NCI-H2081 (cell line): Measurements from ENCODE around the gene TACR1.
A peak's percentile ranks its signal among the peaks of the same experiment; 100 is the strongest.
"Not testable (repeated sequence)": the region's sequence is repeated elsewhere in the genome, so short reads cannot be mapped to it uniquely, and the experiment has no call there.

Experiments used
- DNase-seq, 2 experiments: peaks; one replicate each; lab custom pipeline; 2025; lab: John Stamatoyannopoulos, UW

Gene TACR1

DNA sequence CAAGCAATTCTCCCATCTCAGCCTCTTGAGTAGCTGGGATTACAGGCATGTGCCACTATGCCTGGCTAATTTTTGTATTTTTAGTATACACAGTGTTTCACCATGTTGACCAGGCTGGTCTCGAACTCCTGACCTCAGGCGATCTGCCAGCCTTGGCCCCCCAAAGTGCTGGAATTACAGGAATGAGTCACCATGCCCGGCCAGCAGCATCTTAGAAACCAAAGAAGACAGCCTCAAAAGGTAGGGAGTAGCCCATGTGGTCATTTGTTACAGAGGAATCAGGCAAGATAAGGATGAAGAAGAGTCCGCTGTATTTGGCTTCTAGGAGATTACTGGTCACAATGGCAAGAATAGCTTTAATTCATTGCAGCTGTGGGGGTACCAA lies 53.1 kb downstream of the TACR1 start:
- DNase-seq = not testable (repeated sequence)

DNA sequence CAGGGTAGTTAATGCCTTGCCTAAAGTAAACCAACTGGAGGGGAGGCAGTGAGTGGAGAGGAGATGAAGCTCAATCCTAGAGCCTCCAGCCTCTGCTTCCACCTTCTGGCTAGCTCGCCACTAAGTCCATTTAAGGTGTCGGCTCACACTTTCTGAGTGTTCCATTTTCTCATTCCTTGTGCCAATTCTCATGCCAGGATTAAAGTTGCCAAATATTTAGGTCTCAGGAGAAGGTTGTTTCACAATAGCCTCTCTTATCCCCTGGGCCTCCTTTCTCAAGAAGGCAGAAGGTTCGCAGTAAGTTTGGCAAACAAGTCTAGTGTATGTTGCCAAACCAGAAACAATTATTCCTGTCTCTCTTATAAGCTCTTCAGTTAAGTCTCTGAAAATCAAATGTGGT lies 57.2 kb downstream of the TACR1 start:
- no peak for DNase-seq

DNA sequence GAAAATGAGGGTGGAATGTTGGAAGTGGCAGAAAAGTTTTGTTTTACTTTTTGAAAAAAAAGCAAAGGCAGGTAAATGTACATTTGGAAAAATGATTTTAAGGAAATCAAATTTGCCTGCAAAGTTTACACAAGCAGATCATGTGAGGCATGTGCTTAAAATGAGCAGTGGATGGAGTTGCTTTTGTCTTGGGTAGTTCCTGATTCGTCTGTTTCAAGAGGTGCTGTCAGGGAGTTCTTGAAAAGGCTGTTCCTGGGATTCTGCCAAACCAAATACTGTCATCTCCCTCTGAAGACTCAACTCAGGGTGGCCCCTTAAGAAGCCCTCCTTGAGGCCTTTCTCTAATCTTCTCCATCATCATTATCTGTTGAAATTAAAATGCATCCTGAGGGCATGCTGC lies 59.0 kb downstream of the TACR1 start:
- no peak for DNase-seq

DNA sequence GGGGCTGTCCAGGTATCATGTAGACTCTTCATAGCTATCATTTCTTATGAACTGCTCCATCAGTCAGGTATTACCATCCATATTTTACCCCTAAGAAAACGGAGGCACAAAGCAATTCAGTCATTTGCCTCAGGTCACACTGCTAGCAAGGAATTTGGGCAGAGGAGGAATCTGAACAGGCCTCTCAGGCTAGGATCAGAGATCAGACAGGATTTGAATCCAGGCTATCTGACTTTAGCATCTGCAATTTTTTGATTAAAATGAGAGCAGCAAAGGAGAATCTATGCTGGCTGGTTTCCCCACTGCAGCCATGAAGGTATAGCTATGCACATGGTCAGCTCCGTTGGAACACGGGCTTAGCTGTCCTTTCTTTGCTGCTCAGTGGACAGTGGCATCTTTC lies 60.1 kb downstream of the TACR1 start:
- no peak for DNase-seq

DNA sequence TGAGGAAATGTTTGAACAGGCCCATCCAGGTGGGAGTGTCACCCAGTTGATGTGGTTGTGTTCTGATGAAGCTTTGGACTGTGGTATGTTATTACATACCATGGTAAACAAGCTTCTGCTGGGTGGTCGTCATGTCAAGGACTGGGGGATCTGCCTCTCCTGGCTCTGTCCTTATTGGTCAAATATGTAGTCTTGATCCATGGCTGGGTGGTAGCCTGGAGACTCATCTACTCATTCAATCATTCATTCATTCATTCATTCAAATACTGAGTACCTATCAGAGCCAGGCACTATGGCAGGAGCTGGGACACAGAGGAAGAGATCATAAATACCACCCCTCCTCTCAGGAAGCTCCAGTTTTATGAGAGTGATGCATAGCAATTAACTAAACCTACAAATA lies 60.8 kb downstream of the TACR1 start:
- no peak for DNase-seq

DNA sequence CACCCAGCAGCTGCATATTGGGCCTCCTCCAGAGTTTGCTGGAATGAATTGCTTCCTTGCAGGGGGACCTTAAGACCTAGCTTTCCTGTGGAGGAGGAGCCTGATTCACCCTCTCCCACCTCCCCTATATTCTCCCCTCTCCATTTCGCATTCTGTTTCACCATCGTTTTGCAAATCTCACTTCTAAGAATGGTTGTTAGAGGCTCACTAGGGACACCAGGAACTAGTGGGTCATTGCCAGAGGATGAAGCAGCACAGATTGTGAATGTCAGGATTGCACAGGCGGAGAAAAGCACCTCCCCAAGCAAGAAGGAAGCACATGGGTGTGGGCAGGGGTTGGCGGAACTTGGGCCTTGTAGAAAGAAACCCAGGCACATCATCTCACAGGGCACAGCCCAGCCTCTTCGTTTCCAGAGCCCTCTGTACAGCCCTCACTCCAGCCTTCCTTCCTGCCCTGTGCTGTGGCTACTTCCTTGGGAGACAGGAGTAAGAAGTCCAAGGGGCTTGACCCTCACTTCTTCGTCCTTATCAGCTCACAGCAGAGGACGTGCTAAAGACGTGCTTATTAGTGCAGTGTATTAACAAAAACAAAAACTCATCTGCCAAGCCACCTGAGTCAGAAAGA lies 63.4 kb downstream of the TACR1 start:
- DNase-seq = no peak

DNA sequence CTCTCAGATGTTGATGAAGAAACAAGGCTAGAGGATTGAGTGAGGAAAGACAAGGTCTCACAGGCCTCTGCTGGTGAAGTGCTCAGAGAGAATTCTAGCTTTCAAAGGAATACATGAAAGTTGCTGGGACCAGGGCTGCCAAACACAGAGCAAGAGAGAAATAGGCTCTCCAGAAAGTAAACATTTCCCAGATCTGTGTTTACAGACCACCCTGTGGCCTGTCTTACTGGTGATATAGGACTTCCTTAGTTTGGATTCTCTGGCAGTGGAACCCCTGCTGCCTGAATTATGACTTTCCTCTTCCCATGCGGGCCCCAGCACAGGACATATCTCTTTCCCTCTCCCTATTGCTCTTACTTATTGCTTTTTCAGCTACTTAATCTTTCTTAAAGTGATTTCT lies 64.5 kb downstream of the TACR1 start:
- DNase-seq = peak in 1 of 2 experiments; percentile 38

DNA sequence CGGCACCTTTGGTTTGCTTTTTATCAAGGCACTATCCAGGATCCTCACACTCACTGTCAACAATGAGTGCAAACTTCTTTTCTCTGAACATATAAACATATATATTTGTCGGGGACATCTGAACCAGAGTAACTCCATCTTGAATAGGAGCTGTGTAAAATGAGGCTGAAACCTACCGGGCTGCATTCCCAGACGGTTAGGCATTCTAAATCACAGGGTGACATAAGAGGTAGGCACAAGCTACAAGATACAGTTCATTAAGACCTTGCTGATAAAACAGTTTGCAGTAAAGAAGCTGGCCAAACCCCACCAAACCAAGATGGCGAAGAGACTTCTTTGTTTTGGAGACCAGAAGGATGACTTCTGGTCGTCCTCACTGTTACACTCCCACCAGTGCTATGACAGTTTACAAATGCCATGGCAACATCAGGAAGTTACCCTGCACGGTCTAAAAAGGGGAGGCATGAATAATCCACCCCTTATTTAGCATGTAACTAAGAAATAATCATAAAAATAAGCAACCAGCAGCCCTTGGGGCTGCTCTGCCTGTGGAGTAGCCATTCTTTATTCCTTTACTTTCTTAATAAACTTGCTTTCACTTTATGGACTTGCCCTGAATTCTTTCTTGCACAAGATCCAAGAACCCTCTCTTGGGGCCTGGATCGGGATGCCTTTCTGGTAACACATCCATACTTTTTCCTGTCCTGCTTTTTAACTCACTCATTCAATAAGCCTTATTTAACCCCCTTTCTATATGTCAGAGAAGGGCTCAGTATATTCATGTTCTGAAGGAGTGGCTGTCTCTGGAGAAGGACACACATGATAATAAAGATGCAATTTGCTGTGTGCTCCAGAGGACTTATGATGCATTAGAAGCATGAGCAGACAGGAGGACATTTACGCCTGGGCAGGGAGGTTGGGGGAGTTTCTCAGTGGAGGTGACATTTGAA lies 65.4 kb downstream of the TACR1 start:
- no peak for DNase-seq

DNA sequence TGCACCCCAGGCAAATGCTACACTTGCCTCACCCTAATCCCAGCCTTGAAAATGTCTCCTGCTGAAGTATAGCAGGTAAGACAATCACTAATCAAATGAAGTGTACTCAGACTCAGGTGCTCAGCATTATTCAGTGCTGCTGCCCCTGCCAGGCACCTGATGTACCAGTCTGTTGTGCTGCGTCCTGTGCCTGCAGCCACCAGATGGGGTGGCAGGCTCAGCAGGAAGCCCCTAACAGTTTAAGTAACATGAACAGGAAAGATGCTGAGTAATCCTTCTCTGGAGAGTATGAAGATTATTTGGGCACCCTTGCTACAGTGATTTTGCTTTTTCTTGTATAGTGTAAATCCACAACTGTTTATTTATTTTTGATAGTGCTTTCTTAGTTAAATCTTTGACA lies 69.1 kb downstream of the TACR1 start:
- DNase-seq = no peak

DNA sequence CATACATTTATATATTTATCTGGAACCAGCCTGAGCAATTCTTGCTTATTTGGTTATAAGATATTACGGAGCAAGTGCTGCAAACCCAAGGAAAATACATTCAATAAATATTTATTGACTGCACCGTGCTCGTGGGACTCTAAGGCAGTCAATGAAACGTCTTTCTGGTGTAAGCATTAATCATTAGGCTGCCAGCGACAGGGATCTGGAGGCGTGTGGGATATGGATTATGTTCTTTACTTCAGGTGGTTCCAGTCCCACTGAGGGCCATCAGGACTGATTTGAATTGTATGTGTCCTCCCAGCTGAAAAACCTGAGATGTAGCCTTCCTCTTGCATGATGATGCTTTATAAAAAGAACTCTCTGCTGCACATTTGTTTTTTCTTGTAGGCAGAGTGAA lies 75.4 kb downstream of the TACR1 start:
- DNase-seq = no peak

DNA sequence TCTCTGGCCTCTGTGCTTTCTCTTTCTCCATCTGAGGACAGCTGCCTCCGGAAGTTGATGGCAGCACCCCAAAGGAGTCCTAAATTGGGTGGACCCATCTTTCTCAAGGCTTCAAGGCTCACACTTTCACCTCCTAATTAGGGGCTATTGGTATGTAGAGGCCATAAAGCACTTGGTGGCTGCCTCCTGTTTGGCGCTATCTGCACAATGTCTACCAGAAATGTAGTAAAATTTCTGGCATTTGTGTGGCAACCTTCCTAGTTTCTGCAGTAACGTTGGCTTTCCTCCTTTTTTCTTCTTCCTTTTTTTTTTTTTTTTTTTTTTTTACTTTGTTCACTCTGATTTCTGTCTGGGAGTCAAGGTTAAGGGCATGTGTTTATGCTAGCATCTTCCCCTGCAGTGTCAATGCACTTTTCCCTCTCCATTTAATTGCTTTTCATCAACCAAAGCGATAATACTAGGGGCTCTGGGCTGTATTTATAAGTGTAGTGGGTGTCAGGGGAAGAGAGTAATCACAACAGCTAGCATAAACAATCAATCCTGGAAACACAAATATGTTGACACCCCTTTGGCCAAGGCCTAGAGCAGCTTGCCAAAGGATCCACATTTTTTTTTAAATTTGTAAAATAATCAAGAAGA lies 86.0 kb downstream of the TACR1 start:
- no peak for DNase-seq

DNA sequence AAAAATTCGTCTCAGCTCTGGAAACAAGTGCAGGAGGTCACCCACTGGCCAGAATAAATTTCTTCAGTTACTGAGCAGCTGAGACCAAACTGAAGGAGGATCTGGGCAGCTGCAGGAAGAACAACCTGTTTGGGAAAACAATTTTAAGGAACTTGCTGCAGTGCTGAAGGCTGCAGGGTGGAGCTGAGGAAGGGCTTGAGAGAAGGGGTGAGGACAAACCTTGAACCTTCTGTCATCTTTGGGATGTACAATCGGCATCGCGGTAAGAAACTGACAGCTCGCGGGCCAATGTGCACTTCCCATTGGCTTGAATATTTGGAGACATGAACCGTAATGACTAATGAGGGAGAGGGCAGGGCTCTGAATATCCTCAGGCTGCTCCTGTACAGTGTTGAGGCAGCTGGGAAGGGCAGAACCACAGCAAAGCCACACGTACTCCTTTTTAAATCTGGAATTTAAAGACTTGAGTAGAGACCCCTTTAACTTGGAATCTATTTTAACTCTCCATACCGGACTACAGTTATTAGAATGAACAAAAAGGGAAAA lies 90.3 kb downstream of the TACR1 start:
- no peak for DNase-seq

DNA sequence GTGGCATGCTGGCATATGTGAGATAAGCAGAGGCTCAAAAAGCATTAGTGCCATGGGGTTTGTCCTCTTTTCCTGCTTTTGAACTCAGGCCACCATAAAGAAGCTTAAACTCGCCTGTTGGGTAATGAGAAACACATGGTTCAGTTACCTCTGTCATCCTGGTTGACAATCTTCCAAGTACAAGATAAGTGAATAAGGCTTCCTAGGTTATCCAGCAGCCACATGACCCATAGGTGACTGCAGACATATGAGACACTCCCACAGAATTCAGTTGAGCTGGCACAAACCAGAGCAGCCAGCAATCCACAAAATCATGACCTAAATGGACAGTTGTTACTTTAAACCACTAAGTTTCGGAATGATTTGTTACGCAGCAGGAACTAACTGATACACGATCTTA lies 97.3 kb downstream of the TACR1 start:
- no peak for DNase-seq

DNA sequence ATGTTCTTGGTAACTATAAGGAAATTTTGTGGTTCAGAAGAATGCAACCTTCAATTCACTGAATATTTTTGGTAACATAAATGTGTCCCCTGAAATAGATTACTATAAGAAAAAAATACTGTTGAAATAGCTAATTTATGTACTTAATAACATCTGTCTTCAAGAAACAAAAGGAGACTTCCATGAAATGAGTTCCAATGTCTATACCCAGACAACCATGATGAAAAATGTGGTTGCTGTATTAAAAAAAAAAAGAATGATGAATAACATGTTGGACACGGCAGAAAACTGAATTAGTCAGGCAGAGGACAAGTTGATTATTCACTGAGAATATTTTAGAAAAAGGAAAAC lies 98.5 kb downstream of the TACR1 start:
- no peak for DNase-seq

DNA sequence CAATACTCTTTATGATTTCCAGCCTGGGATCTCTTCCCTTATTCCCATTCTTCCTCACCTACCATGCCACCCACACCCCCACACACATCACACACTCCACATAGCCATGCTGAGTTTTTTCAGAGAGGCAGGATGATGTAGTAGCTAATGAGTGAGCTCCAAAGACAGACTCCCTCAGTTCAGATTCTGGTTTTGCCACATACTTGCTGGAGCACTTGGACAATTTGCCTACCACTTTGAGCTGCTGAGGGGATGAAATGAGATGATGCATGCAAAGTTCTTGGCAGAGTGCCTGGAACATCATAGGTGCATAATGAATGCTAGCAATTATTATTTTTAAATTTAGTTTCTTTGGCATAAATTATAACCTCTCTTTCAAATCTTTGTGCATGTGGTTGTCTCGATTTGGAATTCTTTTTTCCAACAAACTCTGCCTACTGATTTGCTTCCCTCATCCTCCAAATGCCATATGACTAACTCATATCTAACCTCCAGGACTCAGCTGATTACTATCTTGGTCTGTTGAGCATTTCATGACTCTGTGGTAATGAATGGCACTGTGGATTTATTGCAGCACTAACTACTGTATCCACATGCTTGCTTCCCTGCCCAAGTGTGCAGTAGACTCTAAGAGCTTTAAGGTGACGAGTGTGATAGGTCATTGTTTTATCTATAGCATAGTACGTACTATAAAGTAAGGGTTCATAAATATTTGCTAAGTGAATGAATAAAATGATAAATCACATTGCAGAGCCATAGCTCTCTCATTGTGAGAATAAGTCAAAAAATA lies 99.1 kb downstream of the TACR1 start:
- DNase-seq = peak; percentile 6 to 48

DNA sequence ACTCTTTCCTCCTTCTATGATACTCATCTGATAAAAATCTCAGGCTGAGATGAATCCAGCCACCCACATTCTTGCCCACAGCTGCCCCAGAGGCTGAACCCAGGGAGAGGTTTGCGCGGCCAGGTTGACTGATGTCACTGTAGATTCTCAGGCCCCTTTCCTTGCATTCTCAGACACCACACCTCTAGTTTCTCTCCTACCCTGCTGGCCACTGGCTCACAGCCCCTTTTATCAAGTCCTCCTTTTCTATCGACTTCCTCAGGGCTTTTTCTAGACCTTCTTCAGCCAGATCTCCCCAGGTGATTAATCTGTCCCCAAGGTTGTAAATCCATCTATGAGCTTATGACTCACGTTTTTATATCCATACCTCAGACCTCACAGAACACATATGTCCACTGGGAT lies 99.8 kb downstream of the TACR1 start:
- DNase-seq = no peak

DNA sequence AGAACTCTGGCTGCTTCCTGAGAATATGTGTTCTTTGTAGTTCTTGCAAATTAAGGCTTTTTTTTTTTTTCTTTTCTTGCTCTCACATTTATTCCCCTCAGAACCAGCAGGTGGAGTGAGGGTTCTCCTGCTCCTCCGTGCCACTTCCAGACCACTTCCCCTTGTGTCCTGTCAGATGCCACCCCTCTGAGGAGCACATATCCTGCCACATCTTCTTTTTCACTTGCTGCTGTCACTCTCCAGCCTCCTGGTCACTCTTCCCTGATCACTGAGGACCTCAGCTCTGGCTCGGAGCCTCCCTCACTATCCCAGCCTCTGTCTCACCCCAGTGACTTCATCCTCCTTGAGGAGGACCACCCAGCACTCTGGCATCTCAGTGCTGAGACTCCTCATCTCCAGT lies 100.5 kb downstream of the TACR1 start:
- DNase-seq = peak in 1 of 2 experiments; percentile 14

DNA sequence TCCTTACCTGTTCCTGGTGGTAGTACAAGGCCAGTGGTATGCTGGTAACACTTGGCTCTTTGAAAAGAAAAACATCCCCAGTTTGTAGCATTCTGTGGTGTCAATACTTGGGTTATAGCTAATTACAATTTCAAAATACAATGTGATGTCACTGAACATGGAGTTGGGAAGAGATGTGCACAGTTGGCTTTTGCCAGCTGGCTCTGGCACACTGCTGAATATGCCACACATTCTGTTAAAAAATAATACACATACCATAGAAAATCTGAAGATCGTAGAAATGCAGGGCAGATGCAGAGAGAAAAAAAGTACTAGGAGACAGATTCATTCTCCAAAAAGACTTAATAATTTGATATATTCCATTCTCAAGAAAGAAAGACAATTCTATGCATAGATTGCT lies 101.5 kb downstream of the TACR1 start:
- no peak for DNase-seq

DNA sequence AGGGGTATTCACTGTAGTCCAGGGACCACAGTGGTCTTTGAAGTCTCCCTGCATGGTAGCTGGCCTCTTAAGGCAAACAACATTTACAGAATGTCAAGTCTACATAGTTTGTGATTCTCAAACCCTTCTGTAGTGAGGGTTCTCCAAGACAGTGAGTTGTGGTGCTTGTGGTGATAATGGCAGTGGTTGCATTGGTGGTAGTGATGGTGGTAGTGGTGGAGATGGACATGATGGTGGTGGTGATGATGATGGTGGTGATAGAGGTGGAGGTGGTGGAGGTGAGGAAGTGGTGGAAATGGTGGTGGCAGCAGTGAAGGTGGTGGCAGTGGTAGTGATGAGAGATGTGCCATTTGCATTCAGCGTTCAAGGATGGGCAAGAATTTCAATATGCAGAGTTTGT lies 104.9 kb downstream of the TACR1 start:
- DNase-seq = no peak

DNA sequence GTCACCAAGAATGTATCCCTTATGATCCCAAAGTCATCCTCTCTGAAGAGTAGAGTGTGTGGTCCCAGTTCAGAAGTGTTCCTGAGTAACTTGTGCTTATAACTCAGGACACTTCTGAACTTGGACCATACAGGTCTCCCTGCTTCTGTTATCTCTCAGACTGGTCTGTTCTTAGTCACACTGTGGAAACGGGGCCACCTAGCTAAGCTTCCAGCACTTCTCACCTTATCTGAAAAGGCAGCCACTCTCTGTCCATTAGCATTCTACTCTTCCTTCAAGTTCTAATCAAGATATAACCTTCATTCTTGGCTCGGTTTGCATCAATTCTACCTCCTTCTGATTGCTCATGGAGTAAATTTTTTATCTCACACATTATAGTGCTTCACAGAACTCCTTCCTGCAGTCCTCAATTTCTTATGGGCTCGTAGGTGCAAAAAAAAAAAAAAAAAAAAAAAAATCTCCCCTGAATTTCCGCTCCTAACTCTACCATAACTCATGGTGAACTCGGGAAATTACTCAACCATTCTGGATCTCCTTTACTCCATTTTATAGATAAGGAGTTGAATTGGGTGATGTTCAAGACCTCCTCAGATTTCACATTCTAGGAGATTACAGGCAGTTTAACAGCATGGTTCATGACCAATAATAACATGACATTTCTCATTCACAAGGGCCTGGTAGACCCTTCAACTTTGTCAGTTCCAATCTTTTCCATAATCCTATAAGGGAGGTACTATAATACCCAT lies 108.4 kb downstream of the TACR1 start:
- no peak for DNase-seq

DNA sequence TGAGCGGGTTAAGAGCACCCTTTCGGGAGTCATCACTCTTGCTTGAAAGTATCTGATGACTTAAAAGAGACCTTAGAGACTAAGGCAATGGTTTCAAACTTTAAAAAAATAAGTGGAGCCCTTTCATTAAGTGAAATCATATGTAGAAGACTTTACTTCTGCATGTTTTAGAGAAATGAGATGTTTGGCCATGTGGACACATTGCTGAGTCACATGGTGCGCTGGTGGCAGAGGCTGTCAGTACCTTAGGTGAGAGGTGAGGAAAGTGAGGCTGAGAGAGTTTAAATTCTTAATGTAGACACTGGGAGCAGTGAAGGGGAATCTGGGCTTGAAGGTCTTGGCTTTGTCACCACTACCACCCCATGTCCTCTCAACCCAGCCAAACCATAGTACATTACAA lies 109.8 kb downstream of the TACR1 start:
- no peak for DNase-seq
